Esophagus muscularis mucosa (tissue), 4 donors: ENCODE data around the gene DOCK1. TPM values are rescaled to one million over a fixed set of nuclear protein-coding genes. Genes with fewer than 3 reads are reported as not detected.

Experiments
- DNase-seq: peaks from one replicate; pipeline ENCODE4 v3.0.0-alpha.2; 2017; ENCODE audit errors: extremely low spot score
- H3K27ac ChIP-seq, 4 donors: fragments of 200-600 bp; sonication (generic); replicated peaks in 1 of 4; 1 replicate in 3 of 4; 2 replicates in 1 of 4; pipeline ENCODE4 v1.5.1; 2016 to 2019; ENCODE audit warnings: mild to moderate bottlenecking in 1 of 4
- H3K27me3 ChIP-seq, 4 donors: fragments of 200-600 bp; sonication (generic); one replicate each; pipeline versions ENCODE4 v1.5.1 to v1.6.0; 2016 to 2019
- H3K36me3 ChIP-seq, 4 donors: fragments of 200-600 bp; sonication (generic); one replicate each; pipeline ENCODE4 v1.5.1; 2016 to 2019
- H3K4me1 ChIP-seq, 4 donors: fragments of 200-600 bp; sonication (generic); one replicate each; pipeline ENCODE4 v1.5.1; 2016 to 2019
- H3K4me3 ChIP-seq, 4 donors: fragments of 200-600 bp; sonication (generic); 1 replicate in 2 of 4; 2 replicates in 2 of 4; pipeline ENCODE4 v1.5.1; 2016 to 2019; ENCODE audit warnings: mild to moderate bottlenecking in 4 of 4, moderate library complexity in 1 of 4
- H3K9me3 ChIP-seq, 4 donors: fragments of 200-600 bp; sonication (generic); 1 replicate in 3 of 4; 2 replicates in 1 of 4; pipeline ENCODE4 v1.5.1; 2016 to 2019
- EP300 ChIP-seq: sonication (generic); formaldehyde crosslinking; IDR thresholded peaks from one replicate; pipeline ENCODE4 v1.6.1; 2017; ENCODE audit warnings: antibody characterized with exemption
- POLR2A ChIP-seq: fragments of 450-650 bp; IDR thresholded peaks from one replicate; pipeline ENCODE4 v1.6.1; 2017; ENCODE audit warnings: antibody characterized with exemption, moderate library complexity, mild to moderate bottlenecking, low read depth
- POLR2AphosphoS5 ChIP-seq, 2 donors: sonication (generic); formaldehyde crosslinking; IDR thresholded peaks; one replicate each; pipeline ENCODE4 v1.6.1; 2017; ENCODE audit warnings: antibody characterized with exemption in 2 of 2
- WGBS: methylation state at CpG from one replicate; pipeline ENCODE4 v1.1.5; 2018; 5-methylcytosine and 5-hydroxymethylcytosine counted together
- intact Hi-C: fragments of 100-400 bp; cut with DNase I; formaldehyde crosslinking; loops from one replicate; pipeline ENCODE4 v1.15.1; 2023
- total RNA-seq, 4 donors: library from RNA; depleted of rRNA; stranded (reverse); fragments of >200 nt; gene quantifications; one replicate each; pipeline versions ENCODE4 v1.1.0 to v1.2.1, GENCODE V29; 2016
- TF ChIP-seq, protein P1 (sequence below), 3 experiments: fragments of 200-600 bp in 2 of 3; fragments of 450-650 bp in 1 of 3; sonication (generic) in 2 of 3; IDR thresholded peaks; one replicate each; pipeline ENCODE4 v1.5.1; 2017 to 2019; ENCODE audit warnings: antibody characterized with exemption in 3 of 3, mild to moderate bottlenecking in 2 of 3, moderate library complexity in 1 of 3

The DOCK1 gene
- total RNA-seq, 4 donors from 2014 or later: 41.4 to 60.3 (median 55.3) TPM

DNA sequence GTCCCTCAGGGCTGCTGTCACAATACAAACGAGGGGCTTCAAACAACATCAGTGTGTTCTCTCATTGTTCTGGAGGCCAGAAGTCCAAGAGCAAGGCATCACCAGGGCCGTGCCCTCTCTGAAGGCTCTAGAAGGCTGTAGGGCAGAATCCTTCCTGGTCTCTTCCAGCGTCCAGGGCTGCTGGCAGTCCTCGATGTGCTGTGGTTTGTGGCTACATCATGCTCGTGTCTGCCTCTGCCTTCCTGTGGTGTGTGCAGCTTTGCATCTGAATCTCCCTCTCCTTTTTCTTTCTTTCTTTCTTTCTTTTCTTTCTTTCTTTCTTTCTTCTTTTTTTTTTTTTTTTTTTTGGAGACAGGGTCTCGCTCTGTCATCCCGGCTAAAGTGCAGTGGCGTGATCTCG, 187.7 kb downstream of the DOCK1 start:
- TF ChIP-seq POLR2AphosphoS5 (IDR thresholded peaks at IDR 0.05): no peak
- no peak for TF ChIP-seq POLR2A
- Histone ChIP-seq H3K4me3 (no peak overlapping the region), H3K4me1 (no peaks in the 10 kb centered on the region), H3K27ac (no peak overlapping the region), H3K9me3 (no peaks in the 10 kb centered on the region), H3K27me3 (no peaks in the 10 kb centered on the region), H3K36me3 (peaks cover 0 to 50% (median 20%) of the 10 kb centered on the region in 4 donors)
- intact Hi-C loops: no loop called here
- 87% methylated on average over 8 of the region's 9 CpGs for WGBS
- DNase-seq: no peak

DNA sequence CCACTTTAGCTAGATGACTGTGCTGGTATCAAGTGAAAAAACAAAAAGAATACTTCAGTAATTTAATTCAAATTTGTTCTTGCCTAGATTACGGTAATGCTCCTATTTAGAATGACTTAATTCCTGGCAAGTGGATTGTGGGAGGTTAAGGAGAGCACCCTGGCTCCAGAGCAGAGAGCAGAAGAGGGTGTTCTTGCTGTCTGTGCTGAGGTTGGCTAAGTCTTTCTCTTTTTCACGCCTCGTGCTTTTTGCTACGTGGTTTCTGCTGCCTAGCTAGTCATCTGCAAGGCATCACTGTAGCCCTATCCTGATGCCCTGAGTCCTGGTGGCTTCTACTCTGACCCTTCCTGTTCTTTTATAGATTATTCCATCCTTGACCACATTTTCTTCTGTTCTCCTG, 189.8 kb downstream of the DOCK1 start:
- peaks cover 0 to 47% (median 20%) of the 10 kb centered on the region in 4 donors for H3K36me3 ChIP-seq
- H3K27ac ChIP-seq: no peak overlapping the region
- H3K4me1 ChIP-seq: no peaks in the 10 kb centered on the region
- no peak for DNase-seq
- 80% methylated on average over 4 of the region's 4 CpGs for WGBS
- H3K27me3 ChIP-seq: no peaks in the 10 kb centered on the region
- TF ChIP-seq POLR2AphosphoS5 (IDR thresholded peaks at IDR 0.05): no peak
- intact Hi-C loops: no loop called here
- H3K4me3 ChIP-seq: no peak overlapping the region
- no peaks in the 10 kb centered on the region for H3K9me3 ChIP-seq

DNA sequence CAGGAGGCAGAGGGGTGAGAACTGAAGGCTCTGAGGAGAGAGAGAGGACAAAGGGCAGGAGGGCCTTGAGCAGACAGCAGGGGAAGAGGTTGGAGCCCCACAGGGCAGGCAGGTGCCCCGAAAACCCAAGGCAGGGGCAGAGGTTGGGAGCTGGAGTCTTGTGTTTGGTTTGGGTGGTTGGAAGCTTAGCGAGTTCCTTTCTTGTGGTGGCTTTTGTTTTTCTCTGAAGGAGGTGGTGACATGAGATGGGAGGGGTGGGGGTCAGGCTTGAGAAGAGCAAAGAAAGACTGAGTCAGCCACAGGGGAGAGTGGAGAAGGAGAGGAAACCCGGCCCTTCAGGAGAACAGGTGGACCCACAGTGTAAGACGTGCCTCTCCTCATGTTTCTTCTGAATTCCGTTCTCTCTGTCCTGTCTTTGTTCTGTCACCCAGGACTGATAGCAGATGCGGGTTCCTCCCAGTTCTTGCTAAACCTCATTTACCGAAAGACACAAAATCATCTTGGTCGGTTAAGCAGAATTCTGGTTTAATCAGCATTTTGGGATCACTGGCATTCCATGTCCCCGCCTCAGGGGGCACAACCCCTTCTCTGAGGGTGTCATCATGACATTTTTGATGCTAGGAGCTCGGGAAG, 195.9 kb downstream of the DOCK1 start:
- Histone ChIP-seq H3K27me3 (no peaks in the 10 kb centered on the region), H3K27ac (no peak overlapping the region), H3K4me3 (no peak overlapping the region), H3K9me3 (no peaks in the 10 kb centered on the region), H3K4me1 (no peaks in the 10 kb centered on the region), H3K36me3 (peaks cover 5 to 28% (median 14%) of the 10 kb centered on the region in 4 donors)
- intact Hi-C loops: no loop called here
- WGBS: 95% methylated on average over 10 of the region's 10 CpGs
- no peak for DNase-seq
- TF ChIP-seq POLR2A: no peak
- TF ChIP-seq, protein P1, sequence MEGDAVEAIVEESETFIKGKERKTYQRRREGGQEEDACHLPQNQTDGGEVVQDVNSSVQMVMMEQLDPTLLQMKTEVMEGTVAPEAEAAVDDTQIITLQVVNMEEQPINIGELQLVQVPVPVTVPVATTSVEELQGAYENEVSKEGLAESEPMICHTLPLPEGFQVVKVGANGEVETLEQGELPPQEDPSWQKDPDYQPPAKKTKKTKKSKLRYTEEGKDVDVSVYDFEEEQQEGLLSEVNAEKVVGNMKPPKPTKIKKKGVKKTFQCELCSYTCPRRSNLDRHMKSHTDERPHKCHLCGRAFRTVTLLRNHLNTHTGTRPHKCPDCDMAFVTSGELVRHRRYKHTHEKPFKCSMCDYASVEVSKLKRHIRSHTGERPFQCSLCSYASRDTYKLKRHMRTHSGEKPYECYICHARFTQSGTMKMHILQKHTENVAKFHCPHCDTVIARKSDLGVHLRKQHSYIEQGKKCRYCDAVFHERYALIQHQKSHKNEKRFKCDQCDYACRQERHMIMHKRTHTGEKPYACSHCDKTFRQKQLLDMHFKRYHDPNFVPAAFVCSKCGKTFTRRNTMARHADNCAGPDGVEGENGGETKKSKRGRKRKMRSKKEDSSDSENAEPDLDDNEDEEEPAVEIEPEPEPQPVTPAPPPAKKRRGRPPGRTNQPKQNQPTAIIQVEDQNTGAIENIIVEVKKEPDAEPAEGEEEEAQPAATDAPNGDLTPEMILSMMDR (IDR thresholded peaks at IDR 0.05): no peak
- no peak for TF ChIP-seq POLR2AphosphoS5 (IDR thresholded peaks at IDR 0.05)

DNA sequence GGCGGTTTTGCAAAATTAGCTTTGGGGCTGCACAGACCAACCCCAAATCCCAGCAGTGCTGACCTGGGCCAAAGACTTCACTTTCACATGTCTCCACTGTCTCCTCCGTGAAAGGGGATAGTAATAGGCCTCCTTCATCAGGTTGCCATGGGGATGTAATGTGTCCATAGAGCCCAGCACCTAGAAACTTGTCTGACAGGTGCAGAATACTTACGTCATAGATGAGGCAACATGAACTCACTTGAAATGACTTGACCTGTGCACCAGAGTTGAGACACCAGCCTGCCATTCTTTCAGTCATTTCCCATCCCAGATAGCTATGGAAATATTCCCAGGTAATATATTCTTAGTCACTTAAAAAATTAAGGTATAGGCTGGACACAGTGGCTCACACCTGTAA, 196.9 kb downstream of the DOCK1 start:
- Histone ChIP-seq H3K36me3 (peaks cover 6 to 37% (median 18%) of the 10 kb centered on the region in 4 donors), H3K27ac (no peak overlapping the region), H3K9me3 (no peaks in the 10 kb centered on the region), H3K4me3 (no peak overlapping the region), H3K27me3 (no peaks in the 10 kb centered on the region), H3K4me1 (no peaks in the 10 kb centered on the region)
- TF ChIP-seq EP300: no peak
- TF ChIP-seq POLR2A: no peak
- TF ChIP-seq, protein P1 (IDR thresholded peaks at IDR 0.05): no peak
- TF ChIP-seq POLR2AphosphoS5 (IDR thresholded peaks at IDR 0.05): no peak
- intact Hi-C loops: no loop called here
- no peak for DNase-seq
- 91% methylated on average over 3 of the region's 3 CpGs for WGBS

DNA sequence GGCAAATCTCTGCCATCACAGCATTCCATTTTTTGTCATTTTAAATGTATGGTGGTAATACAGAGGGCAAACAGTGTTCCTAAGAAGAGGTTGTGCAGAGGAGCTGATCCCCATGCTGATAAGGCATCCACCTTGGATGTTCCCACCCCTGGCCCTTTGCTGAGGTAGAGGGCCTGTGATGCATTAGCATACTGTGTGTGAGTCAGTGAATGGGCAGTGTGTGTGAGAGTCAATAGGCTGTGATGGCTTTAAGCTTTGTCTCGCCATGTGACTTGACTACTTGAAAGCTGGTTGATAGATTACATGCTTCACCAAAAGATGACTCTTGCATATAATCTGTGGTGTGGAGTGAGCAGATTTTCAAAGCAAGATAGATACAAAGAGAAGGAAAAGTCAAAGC, 209.9 kb downstream of the DOCK1 start:
- H3K4me3 ChIP-seq: no peak overlapping the region
- WGBS: 100% methylated on average over 1 of the region's 1 CpG
- no peak for TF ChIP-seq POLR2AphosphoS5 (IDR thresholded peaks at IDR 0.05)
- no peak for TF ChIP-seq POLR2A
- TF ChIP-seq, protein P1 (IDR thresholded peaks at IDR 0.05): no peak
- no peak for TF ChIP-seq EP300
- DNase-seq: no peak
- intact Hi-C loops: no loop called here
- no peaks in the 10 kb centered on the region for H3K9me3 ChIP-seq
- no peak overlapping the region for H3K27ac ChIP-seq
- H3K27me3 ChIP-seq: no peaks in the 10 kb centered on the region
- H3K36me3 ChIP-seq: peaks cover 9 to 61% (median 20%) of the 10 kb centered on the region in 4 donors
- no peaks in the 10 kb centered on the region for H3K4me1 ChIP-seq

DNA sequence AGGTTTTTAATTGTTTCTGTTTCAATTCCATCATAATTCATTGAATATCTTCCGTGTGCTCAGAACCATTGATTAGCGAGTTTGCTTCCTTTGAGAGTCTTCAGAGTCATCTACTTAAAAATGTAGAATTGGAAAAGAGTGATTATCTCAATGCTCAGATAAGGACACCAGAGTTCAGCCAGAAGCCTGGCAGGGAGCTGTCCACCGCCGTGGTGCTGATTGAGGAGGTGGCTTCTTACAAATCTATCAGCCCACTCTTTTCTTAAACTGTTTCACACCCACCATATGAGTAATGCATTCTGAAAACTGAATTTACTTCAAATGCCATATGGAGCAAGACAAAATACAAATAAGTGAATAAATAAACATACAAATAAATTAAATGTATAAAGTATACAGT, 211.9 kb downstream of the DOCK1 start:
- no peaks in the 10 kb centered on the region for H3K9me3 ChIP-seq
- no peak for DNase-seq
- no peaks in the 10 kb centered on the region for H3K4me1 ChIP-seq
- no peaks in the 10 kb centered on the region for H3K27me3 ChIP-seq
- no peak for TF ChIP-seq POLR2A
- TF ChIP-seq, protein P1 (IDR thresholded peaks at IDR 0.05): no peak
- no peak for TF ChIP-seq EP300
- no peak for TF ChIP-seq POLR2AphosphoS5 (IDR thresholded peaks at IDR 0.05)
- H3K4me3 ChIP-seq: no peak overlapping the region
- H3K36me3 ChIP-seq: peaks cover 0 to 41% (median 9%) of the 10 kb centered on the region in 4 donors
- 50% methylated on average over 4 of the region's 4 CpGs for WGBS
- intact Hi-C loops: no loop called here
- H3K27ac ChIP-seq: no peak overlapping the region
